ENCODE data around the gene ADAR. TPM values are rescaled to one million over a fixed set of nuclear protein-coding genes. Genes with fewer than 3 reads are reported as not detected.

Gene ADAR
- total RNA-seq, 3 donors from 2014 or later (not counting 1 experiment from before 2014, with no cell fraction given) = 260 to 281 (median 265) TPM

DNA sequence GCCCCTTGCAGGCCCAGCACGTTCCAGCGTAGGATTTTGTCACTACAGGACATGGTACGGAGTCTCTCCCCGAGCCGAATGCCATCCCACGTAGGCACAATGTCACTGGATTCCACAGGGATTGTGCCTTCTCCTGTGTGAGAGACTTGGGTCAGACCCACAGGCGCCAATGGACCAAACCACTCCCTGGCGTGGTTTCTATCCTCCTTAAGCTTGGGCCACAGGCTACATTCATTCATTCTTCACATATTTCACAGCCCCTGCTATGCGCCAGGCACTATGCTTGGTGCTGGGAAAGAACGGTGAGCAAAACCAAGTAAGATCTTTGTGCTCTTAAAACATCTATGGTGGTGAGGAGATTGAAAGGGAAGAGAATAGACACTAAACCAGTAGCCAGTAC is 21.8 kb downstream of the ADAR start:
- no peaks in the 10 kb centered on the region for H3K27me3 Mint-ChIP-seq (ENCODE audit: low read depth in 2 of 2)
- H3K4me3 Mint-ChIP-seq = no peak overlapping the region
- no peaks in the 10 kb centered on the region for H3K9me3 Mint-ChIP-seq
- WGBS (ENCODE audit: insufficient coverage) = 97% methylated on average over 10 of the region's 10 CpGs
- no peak for ATAC-seq
- peaks cover 98% of the 10 kb centered on the region for H3K36me3 ChIP-seq (ENCODE audit: control insufficient read depth, insufficient read depth, low read length)
- H3K27ac ChIP-seq (ENCODE audit: low read length) = no peak overlapping the region
- peak overlapping the region in 1 of 2 donors; percentile 33 for H3K27ac Mint-ChIP-seq
- H3K4me1 Mint-ChIP-seq = no peaks in the 10 kb centered on the region
- intact Hi-C loops (cut with micrococcal nuclease) = no loop called here
- peaks cover 28% of the 10 kb centered on the region for H3K36me3 Mint-ChIP-seq
- TF ChIP-seq, protein P1, sequence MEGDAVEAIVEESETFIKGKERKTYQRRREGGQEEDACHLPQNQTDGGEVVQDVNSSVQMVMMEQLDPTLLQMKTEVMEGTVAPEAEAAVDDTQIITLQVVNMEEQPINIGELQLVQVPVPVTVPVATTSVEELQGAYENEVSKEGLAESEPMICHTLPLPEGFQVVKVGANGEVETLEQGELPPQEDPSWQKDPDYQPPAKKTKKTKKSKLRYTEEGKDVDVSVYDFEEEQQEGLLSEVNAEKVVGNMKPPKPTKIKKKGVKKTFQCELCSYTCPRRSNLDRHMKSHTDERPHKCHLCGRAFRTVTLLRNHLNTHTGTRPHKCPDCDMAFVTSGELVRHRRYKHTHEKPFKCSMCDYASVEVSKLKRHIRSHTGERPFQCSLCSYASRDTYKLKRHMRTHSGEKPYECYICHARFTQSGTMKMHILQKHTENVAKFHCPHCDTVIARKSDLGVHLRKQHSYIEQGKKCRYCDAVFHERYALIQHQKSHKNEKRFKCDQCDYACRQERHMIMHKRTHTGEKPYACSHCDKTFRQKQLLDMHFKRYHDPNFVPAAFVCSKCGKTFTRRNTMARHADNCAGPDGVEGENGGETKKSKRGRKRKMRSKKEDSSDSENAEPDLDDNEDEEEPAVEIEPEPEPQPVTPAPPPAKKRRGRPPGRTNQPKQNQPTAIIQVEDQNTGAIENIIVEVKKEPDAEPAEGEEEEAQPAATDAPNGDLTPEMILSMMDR (IDR thresholded peaks at IDR 0.05) = no peak
- H3K4me1 ChIP-seq (ENCODE audit: control insufficient read depth, insufficient read depth, low read length) = no peaks in the 10 kb centered on the region
- DNase-seq = no peak
- H3K4me3 ChIP-seq (ENCODE audit: low read length) = no peak overlapping the region
- H3K27me3 ChIP-seq (ENCODE audit: control insufficient read depth, insufficient read depth, low read length) = no peaks in the 10 kb centered on the region
- H3K9me3 ChIP-seq (ENCODE audit: control insufficient read depth, insufficient read depth, low read length) = no peaks in the 10 kb centered on the region

DNA sequence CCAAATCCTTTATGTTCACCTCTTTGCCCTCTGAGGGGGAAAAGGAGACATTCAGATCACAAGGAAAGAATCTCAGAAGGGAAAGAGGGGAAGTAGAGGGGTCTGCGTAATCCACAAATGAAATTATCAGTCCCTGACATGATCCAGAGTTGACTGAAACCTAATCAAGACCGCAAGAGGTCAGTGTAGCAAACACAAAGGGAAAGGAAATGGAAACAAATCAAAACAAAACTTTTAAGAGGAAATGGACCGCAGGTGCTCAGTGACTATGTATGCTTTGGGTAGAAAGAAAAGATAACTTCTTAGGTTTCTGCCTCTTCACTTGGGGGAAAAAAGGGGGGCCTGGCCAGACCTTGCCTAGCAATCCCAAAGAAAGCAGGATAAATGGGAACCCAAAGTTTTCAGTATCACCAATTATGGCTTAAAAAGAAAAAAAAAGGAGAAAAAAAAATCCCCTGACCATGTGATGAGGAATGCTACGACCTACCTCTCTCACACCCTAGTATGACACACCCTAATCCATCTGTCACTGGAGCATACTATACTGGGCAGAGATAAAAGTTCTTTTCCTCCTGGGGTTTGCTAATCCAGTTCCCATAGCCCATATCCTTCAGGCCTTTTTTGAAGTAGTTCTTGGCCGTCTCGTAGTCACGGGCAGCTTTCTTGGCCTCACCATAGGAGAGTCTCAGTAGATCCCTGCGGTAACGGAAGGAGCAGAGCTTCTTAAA is 23.6 kb downstream of the ADAR start:
- Histone ChIP-seq H3K27ac (ENCODE audit: low read length) (no peak overlapping the region), H3K4me1 (ENCODE audit: control insufficient read depth, insufficient read depth, low read length) (no peaks in the 10 kb centered on the region), H3K36me3 (ENCODE audit: control insufficient read depth, insufficient read depth, low read length) (peaks cover 92% of the 10 kb centered on the region), H3K9me3 (ENCODE audit: control insufficient read depth, insufficient read depth, low read length) (no peaks in the 10 kb centered on the region), H3K27me3 (ENCODE audit: control insufficient read depth, insufficient read depth, low read length) (no peaks in the 10 kb centered on the region), H3K4me3 (ENCODE audit: low read length) (no peak overlapping the region)
- Mint-ChIP-seq H3K36me3 (peaks cover 28% of the 10 kb centered on the region), H3K27me3 (ENCODE audit: low read depth in 2 of 2) (no peaks in the 10 kb centered on the region), H3K4me1 (no peaks in the 10 kb centered on the region), H3K4me3 (no peak overlapping the region), H3K27ac (no peak overlapping the region), H3K9me3 (no peaks in the 10 kb centered on the region)
- intact Hi-C loops (cut with micrococcal nuclease) = no loop called here
- DNase-seq (no peak), ATAC-seq (no peak)
- TF ChIP-seq, protein P1 (IDR thresholded peaks at IDR 0.05) = no peak
- 88% methylated on average over 9 of the region's 9 CpGs for WGBS (ENCODE audit: insufficient coverage)

DNA sequence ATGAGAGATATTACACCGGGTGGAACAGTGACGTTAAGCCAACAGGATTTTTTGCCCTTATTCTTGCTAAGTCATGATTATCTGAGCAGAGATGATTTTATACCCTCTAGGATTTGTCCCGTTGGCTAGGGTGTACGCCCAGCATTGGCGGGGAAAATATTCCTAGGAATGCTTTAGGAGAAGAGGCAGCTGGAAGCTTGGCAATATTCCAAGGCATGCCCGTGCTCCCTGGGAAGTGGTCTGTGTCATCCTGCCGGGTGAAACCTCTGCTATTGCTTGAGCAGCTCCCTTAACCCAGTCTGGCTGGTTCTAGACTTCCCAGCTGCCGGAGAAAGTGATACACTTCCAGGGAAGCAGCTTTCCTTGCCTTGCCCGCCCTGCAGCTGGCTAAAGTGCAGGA is 24.2 kb downstream of the ADAR start:
- Mint-ChIP-seq H3K9me3 (no peaks in the 10 kb centered on the region), H3K27me3 (ENCODE audit: low read depth in 2 of 2) (no peaks in the 10 kb centered on the region), H3K4me1 (peaks cover 3% of the 10 kb centered on the region in 2 donors), H3K36me3 (peaks cover 22% of the 10 kb centered on the region), H3K27ac (no peak overlapping the region), H3K4me3 (no peak overlapping the region)
- Histone ChIP-seq H3K9me3 (ENCODE audit: control insufficient read depth, insufficient read depth, low read length) (no peaks in the 10 kb centered on the region), H3K4me3 (ENCODE audit: low read length) (no peak overlapping the region), H3K36me3 (ENCODE audit: control insufficient read depth, insufficient read depth, low read length) (peaks cover 92% of the 10 kb centered on the region), H3K27ac (ENCODE audit: low read length) (no peak overlapping the region), H3K4me1 (ENCODE audit: control insufficient read depth, insufficient read depth, low read length) (no peaks in the 10 kb centered on the region), H3K27me3 (ENCODE audit: control insufficient read depth, insufficient read depth, low read length) (no peaks in the 10 kb centered on the region)
- TF ChIP-seq, protein P1 (IDR thresholded peaks at IDR 0.05) = no peak
- intact Hi-C loops (cut with micrococcal nuclease) = no loop called here
- DNase-seq (no peak), ATAC-seq (no peak)
- WGBS (ENCODE audit: insufficient coverage) = 91% methylated on average over 9 of the region's 9 CpGs

- Histone ChIP-seq H3K4me3 (ENCODE audit: low read length) (no peak overlapping the region), H3K36me3 (ENCODE audit: control insufficient read depth, insufficient read depth, low read length) (peaks cover 85% of the 10 kb centered on the region), H3K27ac (ENCODE audit: low read length) (no peak overlapping the region), H3K4me1 (ENCODE audit: control insufficient read depth, insufficient read depth, low read length) (no peaks in the 10 kb centered on the region), H3K27me3 (ENCODE audit: control insufficient read depth, insufficient read depth, low read length) (no peaks in the 10 kb centered on the region), H3K9me3 (ENCODE audit: control insufficient read depth, insufficient read depth, low read length) (no peaks in the 10 kb centered on the region)
- TF ChIP-seq, protein P1 (IDR thresholded peaks at IDR 0.05) = no peak
- ATAC-seq (no peak), DNase-seq (no peak)
- no peaks in the 10 kb centered on the region for H3K27me3 Mint-ChIP-seq (ENCODE audit: low read depth in 2 of 2)
- H3K4me1 Mint-ChIP-seq = peaks cover 7 to 11% of the 10 kb centered on the region in 2 donors
- intact Hi-C loops (cut with micrococcal nuclease) = no loop called here
- H3K9me3 Mint-ChIP-seq = no peaks in the 10 kb centered on the region
- peaks cover 14% of the 10 kb centered on the region for H3K36me3 Mint-ChIP-seq
- WGBS (ENCODE audit: insufficient coverage) = 95% methylated on average over 6 of the region's 6 CpGs
- no peak overlapping the region for H3K27ac Mint-ChIP-seq
- no peak overlapping the region for H3K4me3 Mint-ChIP-seq
Observed at GRCh38 chr1:154582885-154583284, 25.1 kb downstream of the ADAR start.

All from natural killer cell (primary cell).